Measurements from ENCODE around the gene AGFG2.

GRCh38 chr7:100604976-100605911 is 66.2 kb downstream of the AGFG2 start:
- TF ChIP-seq EZH2phosphoT487 (IDR thresholded peaks at IDR 0.05; ENCODE audit: borderline replicate concordance, low read length) (0 out of 2 replicates have a peak, but pooled peaks have one; percentile 66), CTCF (IDR thresholded peaks at IDR 0.05; ENCODE audit: low read depth, low read length, poor library complexity, severe bottlenecking) (no peak)

All from DOHH2 (cell line).